Fibroblast of skin of scalp (primary cell): ENCODE results near the gene PPP2R2D.

Experiments used
- DNase-seq: peaks from one replicate; pipeline ENCODE4 v3.0.0-alpha.2; 2013

Gene PPP2R2D

DNA sequence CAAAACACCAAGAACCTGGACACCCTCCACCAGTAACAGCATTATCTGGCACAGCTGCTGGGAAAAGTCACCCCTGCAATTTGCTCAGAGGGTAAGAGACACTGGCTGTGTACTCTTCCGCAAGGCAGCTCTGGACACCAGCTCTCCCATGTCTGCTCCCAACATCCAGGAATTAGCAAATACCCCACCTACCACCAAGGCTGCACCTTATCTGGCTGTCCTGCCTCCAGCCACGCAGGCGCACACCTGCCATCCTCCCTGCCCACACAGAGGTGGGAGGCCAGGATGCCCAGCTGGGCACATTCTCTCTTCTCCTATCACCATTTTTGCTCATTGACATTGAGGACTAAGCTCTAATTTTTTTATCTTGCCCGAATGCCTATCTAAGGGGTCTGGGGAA lies 101.2 kb downstream of the PPP2R2D start:
- no peak for DNase-seq

DNA sequence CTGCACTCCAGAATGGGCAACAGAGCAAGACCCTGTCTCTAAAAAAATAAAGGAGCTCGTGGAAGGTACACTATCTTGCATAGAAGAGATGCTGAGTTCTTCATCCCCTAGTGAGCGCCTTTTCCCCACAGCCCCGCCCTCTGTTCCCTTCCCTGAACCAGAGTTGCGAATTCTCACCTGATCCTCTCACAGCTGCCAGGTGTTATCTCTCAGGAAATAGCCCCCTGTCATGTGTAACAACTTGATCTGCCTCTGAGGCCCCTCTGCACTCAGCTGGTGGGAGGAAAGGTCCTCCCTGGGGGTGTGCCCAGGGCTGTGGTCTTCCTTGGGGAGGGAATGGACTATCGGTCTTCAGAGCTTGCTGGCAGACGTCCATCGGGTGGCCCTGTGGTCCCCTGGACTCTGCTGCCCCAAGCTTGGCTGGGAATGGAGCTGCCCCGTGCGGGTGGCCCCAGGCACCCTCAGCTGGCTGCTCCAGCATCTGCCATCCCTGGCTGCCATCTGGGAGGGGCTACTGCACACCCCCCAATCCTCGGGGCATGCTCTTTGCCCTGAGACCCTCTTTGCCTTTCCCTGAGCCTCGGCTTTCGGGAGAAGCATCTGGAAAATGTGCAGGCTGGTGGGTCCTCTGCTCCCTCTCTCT lies 102.6 kb downstream of the PPP2R2D start:
- no peak for DNase-seq

DNA sequence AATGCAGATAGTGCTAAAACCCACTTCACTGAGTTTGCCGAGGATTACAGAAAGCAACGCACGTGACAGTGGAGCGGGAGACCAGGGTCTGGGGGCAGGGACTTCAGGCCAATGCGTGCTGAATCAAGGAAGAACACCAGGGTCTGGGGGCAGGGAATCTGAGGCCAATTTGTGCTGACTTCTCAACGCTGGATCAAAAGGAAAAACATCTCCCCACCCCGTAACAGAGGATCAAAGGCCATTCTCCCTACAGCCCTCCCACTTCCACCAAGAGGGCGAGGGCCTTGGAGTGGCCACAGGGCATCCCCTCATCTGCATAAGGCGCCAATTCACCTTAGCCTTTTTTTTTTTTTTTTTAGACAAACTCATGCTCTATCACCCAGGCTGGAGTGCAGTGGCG lies 103.2 kb downstream of the PPP2R2D start:
- DNase-seq, result no peak

DNA sequence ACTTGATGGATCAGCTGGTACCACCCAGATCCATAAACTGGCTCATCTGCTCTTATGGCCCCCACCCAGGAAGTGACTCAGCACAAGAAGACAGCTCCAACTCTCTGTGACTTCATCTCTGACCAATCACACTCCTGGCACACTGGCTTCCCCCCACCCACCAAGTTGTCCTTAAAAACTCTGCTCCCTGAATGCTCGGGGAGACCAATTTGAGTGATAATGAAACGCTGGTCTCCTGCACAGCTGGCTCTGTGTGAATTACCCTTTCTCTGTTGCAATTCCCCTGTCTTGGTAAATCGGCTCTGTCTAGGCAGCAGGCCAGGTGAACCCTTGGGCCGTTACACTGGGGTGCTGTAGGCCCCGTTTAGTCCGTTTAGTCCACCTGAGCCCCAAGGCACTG lies 104.3 kb downstream of the PPP2R2D start:
- DNase-seq, result no peak

DNA sequence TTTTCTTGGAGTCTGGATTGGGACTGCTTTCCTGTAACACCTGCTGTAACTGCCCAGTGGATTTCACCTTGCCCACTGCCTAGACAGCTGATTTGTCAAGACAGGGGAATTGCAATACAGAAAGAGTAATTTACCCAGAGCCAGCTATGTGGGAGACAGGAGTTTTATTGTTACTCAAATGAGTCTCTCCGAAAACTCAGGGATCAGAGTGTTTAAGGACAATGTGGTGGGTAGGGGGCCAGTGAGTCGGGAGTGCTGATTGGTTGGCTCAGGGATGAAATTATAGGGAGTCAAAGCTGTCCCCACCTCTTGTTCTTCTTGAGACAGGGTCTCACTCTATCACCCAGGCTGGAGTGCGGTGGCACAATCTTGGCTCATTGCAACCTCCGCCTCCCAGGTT lies 106.2 kb downstream of the PPP2R2D start:
- DNase-seq, result no peak

DNA sequence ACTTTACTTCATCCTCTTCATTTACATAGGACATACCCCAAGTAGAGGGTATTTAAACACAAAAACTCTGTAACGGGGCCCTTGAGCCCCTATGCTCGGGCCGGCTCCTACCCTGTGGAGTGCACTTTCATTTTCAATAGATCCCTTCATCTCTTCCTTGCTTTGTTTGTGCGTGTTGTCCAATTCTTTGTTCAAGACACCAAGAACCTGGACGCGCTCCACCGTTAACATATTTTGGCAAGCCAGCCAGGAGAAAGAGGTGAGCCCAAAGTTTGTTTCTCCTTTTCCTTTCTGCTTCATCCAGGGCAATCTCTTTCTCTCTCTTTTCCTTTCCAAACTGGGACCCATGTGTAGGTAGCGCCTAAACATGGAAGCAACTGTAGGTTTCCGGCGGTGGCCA lies 106.9 kb downstream of the PPP2R2D start:
- no peak for DNase-seq
